HFF-Myc (cell line): ENCODE data around the gene VWDE.
A peak's percentile ranks its signal among the peaks of the same experiment; 100 is the strongest.

ENCODE experiments used
- DNase-seq: peaks from one replicate; pipeline ENCODE4 v3.0.0-alpha.2; 2011; ENCODE audit warnings: low read depth; ENCODE audit errors: extremely low read depth
- H3K4me3 ChIP-seq: replicated peaks from 2 replicates; pipeline ENCODE4 v1.5.1; 2011; ENCODE audit warnings: low read depth, mild to moderate bottlenecking, control low read depth, low read length
- CTCF ChIP-seq: IDR thresholded peaks from 2 replicates; pipeline ENCODE4 v1.5.1; 2012; ENCODE audit warnings: mild to moderate bottlenecking, low read depth, low read length, control low read depth; ENCODE audit errors: missing control alignments

VWDE gene

DNA sequence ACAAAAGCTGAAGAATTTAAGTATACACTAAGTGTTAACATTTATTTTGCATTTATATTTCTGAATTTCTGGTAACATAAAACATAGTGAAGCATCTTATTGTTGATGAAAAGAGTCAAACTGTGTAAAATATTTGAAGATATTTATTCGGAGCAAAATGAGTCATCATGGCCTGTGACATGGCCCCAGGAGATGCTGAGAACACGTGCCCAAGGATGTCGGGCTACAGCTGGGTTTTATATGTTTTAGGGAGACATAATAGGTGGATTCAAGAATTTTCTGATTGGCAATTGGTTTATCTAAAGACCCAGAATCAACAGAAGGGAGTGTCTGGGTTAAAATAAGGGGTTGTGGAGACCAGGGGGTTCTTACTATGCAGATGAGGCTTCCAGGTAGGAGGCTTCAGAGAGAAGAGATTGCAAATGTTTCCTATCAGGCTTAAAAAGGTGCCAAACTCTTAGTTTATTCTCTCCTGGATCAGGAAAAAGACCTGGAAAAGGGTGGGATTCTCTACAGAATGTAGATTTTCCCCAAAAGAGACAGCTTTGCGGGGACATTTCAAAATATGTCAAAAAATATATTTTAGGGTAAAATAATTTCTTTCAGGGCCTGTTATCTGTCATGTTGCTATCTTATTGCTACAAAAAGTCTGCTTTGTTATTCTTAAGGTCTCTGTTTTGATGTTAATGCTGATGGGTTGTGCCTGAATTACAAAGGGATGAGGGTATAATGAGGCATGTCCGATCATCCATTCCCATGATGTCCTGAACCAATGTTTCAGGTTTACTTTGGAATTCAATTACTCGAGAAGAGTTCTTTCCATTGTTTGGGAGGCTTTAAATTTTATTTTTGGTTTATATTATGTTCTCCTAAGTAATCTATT lies 74.5 kb downstream of the VWDE start:
- no peak overlapping the region for H3K4me3 ChIP-seq
- no peak for TF ChIP-seq CTCF
- no peak for DNase-seq

GRCh38 chr7:12327922-12328321 lies 75.7 kb downstream of the VWDE start:
- DNase-seq = no peak
- TF ChIP-seq CTCF = no peak
- H3K4me3 ChIP-seq = no peak overlapping the region

DNA sequence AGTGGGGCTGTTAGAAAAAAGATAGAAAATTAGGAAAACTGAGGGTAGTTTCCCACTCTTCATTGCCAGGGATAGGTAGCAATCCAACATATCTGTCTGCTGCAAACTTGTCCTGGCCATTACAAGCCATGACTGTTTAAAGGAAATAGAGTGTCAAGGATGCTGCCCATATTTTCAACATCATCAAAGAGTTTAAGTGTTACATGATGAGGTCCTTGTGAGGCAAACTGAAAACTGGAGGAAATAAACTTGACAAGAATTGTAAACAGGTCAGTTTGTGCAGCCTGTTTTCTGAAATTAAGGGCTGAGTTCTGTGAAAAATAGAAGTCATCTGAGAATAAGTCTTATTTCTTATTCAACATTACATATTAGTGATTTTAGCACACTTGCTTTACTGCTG lies 78.0 kb downstream of the VWDE start:
- no peak for DNase-seq
- no peak for TF ChIP-seq CTCF
- no peak overlapping the region for H3K4me3 ChIP-seq

GRCh38 chr7:12323415-12323814 lies 80.2 kb downstream of the VWDE start:
- TF ChIP-seq CTCF = no peak
- DNase-seq = no peak
- H3K4me3 ChIP-seq = no peak overlapping the region

GRCh38 chr7:12322903-12323300 lies 80.8 kb downstream of the VWDE start:
- H3K4me3 ChIP-seq = no peak overlapping the region
- no peak for TF ChIP-seq CTCF
- no peak for DNase-seq

DNA sequence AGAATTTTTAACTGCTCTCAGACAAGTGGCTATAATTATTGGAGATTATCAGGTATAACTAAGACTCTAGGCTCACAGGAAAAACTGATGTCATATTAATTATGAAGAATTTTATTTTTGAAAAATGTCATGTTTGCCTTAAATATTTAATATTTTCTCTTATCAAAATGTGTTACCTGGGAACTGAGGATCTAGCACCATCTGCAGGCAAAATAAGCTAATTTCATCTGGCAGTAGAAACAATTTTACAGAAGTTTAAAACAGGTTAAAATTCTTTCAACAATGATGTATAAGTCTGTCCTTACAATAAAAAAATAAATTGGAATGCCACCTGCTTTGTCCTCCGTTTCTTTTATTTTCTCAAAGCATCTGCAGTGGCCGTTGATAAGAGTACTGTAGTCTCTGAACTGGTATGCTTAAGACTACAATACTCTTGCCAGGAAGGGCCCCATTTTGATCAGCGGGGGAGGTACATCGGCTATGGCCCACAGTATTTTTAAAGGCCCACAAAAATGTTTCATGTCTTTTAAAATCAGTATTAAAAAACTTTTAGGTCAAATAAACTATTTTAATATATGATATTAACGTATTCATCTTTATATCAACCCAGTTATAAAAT lies 81.3 kb downstream of the VWDE start:
- no peak overlapping the region for H3K4me3 ChIP-seq
- TF ChIP-seq CTCF = peak; percentile 35
- DNase-seq = no peak
